Activated T-cell treated with anti-CD3 and anti-CD28 coated beads, Interleukin-2, amount 50 U/mL, for 24 hours (primary cell): ENCODE results near the gene RPS6KA5.
"Not testable (repeated sequence)": the region's sequence is repeated elsewhere in the genome, so short reads cannot be mapped to it uniquely, and the experiment has no call there.

Experiments used
- DNase-seq: peaks from one replicate; pipeline ENCODE4 v3.0.0-alpha.2; 2020
- H3K27ac Mint-ChIP-seq: 2 replicates; pipeline ENCODE4 v1.8.0; 2020; ENCODE audit warnings: mild to moderate bottlenecking, mixed read lengths
- H3K27me3 Mint-ChIP-seq: 2 replicates; pipeline ENCODE4 v1.8.0; 2020; ENCODE audit warnings: mixed read lengths
- H3K36me3 Mint-ChIP-seq: 2 replicates; pipeline ENCODE4 v1.8.0; 2020; ENCODE audit warnings: low read depth, mixed read lengths
- H3K4me1 Mint-ChIP-seq: 2 replicates; pipeline ENCODE4 v1.8.0; 2020; ENCODE audit warnings: low read depth, mixed read lengths
- H3K4me3 Mint-ChIP-seq: 2 replicates; pipeline ENCODE4 v1.8.0; 2020; ENCODE audit warnings: mild to moderate bottlenecking, moderate library complexity, mixed read lengths
- H3K9me3 Mint-ChIP-seq: 2 replicates; pipeline ENCODE4 v1.8.0; 2020; ENCODE audit warnings: mixed read lengths

Gene RPS6KA5

GRCh38 chr14:90996967-90997366 lies 63.5 kb downstream of the RPS6KA5 start:
- Mint-ChIP-seq H3K27me3 (no peaks in the 10 kb centered on the region), H3K4me1 (peaks cover 34% of the 10 kb centered on the region), H3K4me3 (no peak overlapping the region), H3K36me3 (peaks cover 55% of the 10 kb centered on the region), H3K9me3 (no peaks in the 10 kb centered on the region), H3K27ac (no peak overlapping the region)
- no peak for DNase-seq

- H3K9me3 Mint-ChIP-seq: no peaks in the 10 kb centered on the region
- peaks cover 43% of the 10 kb centered on the region for H3K4me1 Mint-ChIP-seq
- H3K27ac Mint-ChIP-seq: no peak overlapping the region
- no peaks in the 10 kb centered on the region for H3K27me3 Mint-ChIP-seq
- DNase-seq: no peak
- H3K4me3 Mint-ChIP-seq: no peak overlapping the region
- peaks cover 59% of the 10 kb centered on the region for H3K36me3 Mint-ChIP-seq
These were observed 64.7 kb downstream of the RPS6KA5 start for GRCh38 chr14:90995785-90996184.

GRCh38 chr14:90993792-90994191 lies 66.6 kb downstream of the RPS6KA5 start:
- Mint-ChIP-seq H3K36me3 (peaks cover 58% of the 10 kb centered on the region), H3K9me3 (no peaks in the 10 kb centered on the region), H3K4me1 (peaks cover 53% of the 10 kb centered on the region), H3K27me3 (no peaks in the 10 kb centered on the region), H3K4me3 (no peak overlapping the region), H3K27ac (peak overlapping the region; percentile 58)
- no peak for DNase-seq

- DNase-seq: no peak
- no peaks in the 10 kb centered on the region for H3K27me3 Mint-ChIP-seq
- H3K9me3 Mint-ChIP-seq: no peaks in the 10 kb centered on the region
- H3K4me3 Mint-ChIP-seq: peak overlapping the region; percentile 13
- H3K4me1 Mint-ChIP-seq: peaks cover 66% of the 10 kb centered on the region
- H3K27ac Mint-ChIP-seq: peak overlapping the region; percentile 87
- H3K36me3 Mint-ChIP-seq: peaks cover 55% of the 10 kb centered on the region
These were observed 68.6 kb downstream of the RPS6KA5 start for GRCh38 chr14:90991690-90992443.

- DNase-seq: no peak
- Mint-ChIP-seq H3K4me1 (peaks cover 77% of the 10 kb centered on the region), H3K27me3 (no peaks in the 10 kb centered on the region), H3K4me3 (no peak overlapping the region), H3K9me3 (no peaks in the 10 kb centered on the region), H3K36me3 (peaks cover 49% of the 10 kb centered on the region), H3K27ac (peak overlapping the region; percentile 87)
These were observed 70.3 kb downstream of the RPS6KA5 start for GRCh38 chr14:90990141-90990540.

- DNase-seq: no peak
- Mint-ChIP-seq H3K27me3 (no peaks in the 10 kb centered on the region), H3K27ac (peak overlapping the region; percentile 84), H3K9me3 (no peaks in the 10 kb centered on the region), H3K4me1 (peaks cover 57% of the 10 kb centered on the region), H3K36me3 (peaks cover 40% of the 10 kb centered on the region), H3K4me3 (no peak overlapping the region)
These were observed 73.3 kb downstream of the RPS6KA5 start for GRCh38 chr14:90987140-90987539.

- Mint-ChIP-seq H3K36me3 (peaks cover 40% of the 10 kb centered on the region), H3K4me3 (no peak overlapping the region), H3K4me1 (peaks cover 52% of the 10 kb centered on the region), H3K27me3 (no peaks in the 10 kb centered on the region), H3K9me3 (no peaks in the 10 kb centered on the region), H3K27ac (peak overlapping the region; percentile 81)
- no peak for DNase-seq
These were observed 73.9 kb downstream of the RPS6KA5 start for GRCh38 chr14:90986510-90986909.

GRCh38 chr14:90985601-90986242 lies 74.7 kb downstream of the RPS6KA5 start:
- peaks cover 44% of the 10 kb centered on the region for H3K4me1 Mint-ChIP-seq
- H3K36me3 Mint-ChIP-seq: peaks cover 33% of the 10 kb centered on the region
- H3K9me3 Mint-ChIP-seq: no peaks in the 10 kb centered on the region
- no peak for DNase-seq
- H3K27ac Mint-ChIP-seq: no peak overlapping the region
- no peaks in the 10 kb centered on the region for H3K27me3 Mint-ChIP-seq
- H3K4me3 Mint-ChIP-seq: no peak overlapping the region

GRCh38 chr14:90983560-90983959 lies 76.9 kb downstream of the RPS6KA5 start:
- no peak for DNase-seq
- Mint-ChIP-seq H3K4me3 (no peak overlapping the region), H3K27ac (no peak overlapping the region), H3K27me3 (no peaks in the 10 kb centered on the region), H3K36me3 (peaks cover 20% of the 10 kb centered on the region), H3K4me1 (peaks cover 30% of the 10 kb centered on the region), H3K9me3 (no peaks in the 10 kb centered on the region)

GRCh38 chr14:90981636-90982035 lies 78.8 kb downstream of the RPS6KA5 start:
- peaks cover 24% of the 10 kb centered on the region for H3K36me3 Mint-ChIP-seq

GRCh38 chr14:90980636-90981035 lies 79.8 kb downstream of the RPS6KA5 start:
- H3K4me1 Mint-ChIP-seq, H3K27ac Mint-ChIP-seq, DNase-seq, H3K9me3 Mint-ChIP-seq, H3K4me3 Mint-ChIP-seq, H3K27me3 Mint-ChIP-seq: not testable (repeated sequence)
- peaks cover 29% of the 10 kb centered on the region for H3K36me3 Mint-ChIP-seq

More at GRCh38 chr14:90981636-90982035, 78.8 kb downstream of the RPS6KA5 start:
- H3K27ac Mint-ChIP-seq: no peak overlapping the region
- no peaks in the 10 kb centered on the region for H3K9me3 Mint-ChIP-seq
- no peak overlapping the region for H3K4me3 Mint-ChIP-seq
- no peak for DNase-seq
- H3K4me1 Mint-ChIP-seq: peaks cover 15% of the 10 kb centered on the region
- no peaks in the 10 kb centered on the region for H3K27me3 Mint-ChIP-seq

GRCh38 chr14:90979515-90979914 lies 80.9 kb downstream of the RPS6KA5 start:
- no peak overlapping the region for H3K4me3 Mint-ChIP-seq

GRCh38 chr14:90976101-90976500 lies 84.3 kb downstream of the RPS6KA5 start:
- DNase-seq: no peak
- no peaks in the 10 kb centered on the region for H3K9me3 Mint-ChIP-seq
- H3K36me3 Mint-ChIP-seq: peaks cover 52% of the 10 kb centered on the region
- no peak overlapping the region for H3K27ac Mint-ChIP-seq
- peaks cover 19% of the 10 kb centered on the region for H3K4me1 Mint-ChIP-seq
- H3K27me3 Mint-ChIP-seq: no peaks in the 10 kb centered on the region
- no peak overlapping the region for H3K4me3 Mint-ChIP-seq

More at GRCh38 chr14:90979515-90979914, 80.9 kb downstream of the RPS6KA5 start:
- Mint-ChIP-seq H3K36me3 (peaks cover 34% of the 10 kb centered on the region), H3K27me3 (no peaks in the 10 kb centered on the region), H3K4me1 (peaks cover 4% of the 10 kb centered on the region), H3K9me3 (no peaks in the 10 kb centered on the region), H3K27ac (no peak overlapping the region)
- DNase-seq: no peak

- Mint-ChIP-seq H3K27me3 (no peaks in the 10 kb centered on the region), H3K27ac (no peak overlapping the region), H3K4me3 (no peak overlapping the region), H3K36me3 (peaks cover 49% of the 10 kb centered on the region), H3K9me3 (peaks cover 2% of the 10 kb centered on the region), H3K4me1 (peaks cover 49% of the 10 kb centered on the region)
- no peak for DNase-seq
These were observed 88.8 kb downstream of the RPS6KA5 start for GRCh38 chr14:90971687-90972086.

- Mint-ChIP-seq H3K4me3 (peak overlapping the region; percentile 54), H3K36me3 (peaks cover 53% of the 10 kb centered on the region), H3K4me1 (peaks cover 61% of the 10 kb centered on the region), H3K27me3 (no peaks in the 10 kb centered on the region), H3K9me3 (peaks cover 2% of the 10 kb centered on the region), H3K27ac (peak overlapping the region; percentile 96)
- DNase-seq: no peak
These were observed 90.3 kb downstream of the RPS6KA5 start for GRCh38 chr14:90970167-90970600.
